ENCODE data around the gene GP2. TPM values are rescaled to one million over a fixed set of nuclear protein-coding genes. Genes with fewer than 3 reads are reported as not detected.

The GP2 gene
- total and polyA plus RNA-seq, 4 donors: 0.09 to 0.31 (median 0.27) TPM

DNA sequence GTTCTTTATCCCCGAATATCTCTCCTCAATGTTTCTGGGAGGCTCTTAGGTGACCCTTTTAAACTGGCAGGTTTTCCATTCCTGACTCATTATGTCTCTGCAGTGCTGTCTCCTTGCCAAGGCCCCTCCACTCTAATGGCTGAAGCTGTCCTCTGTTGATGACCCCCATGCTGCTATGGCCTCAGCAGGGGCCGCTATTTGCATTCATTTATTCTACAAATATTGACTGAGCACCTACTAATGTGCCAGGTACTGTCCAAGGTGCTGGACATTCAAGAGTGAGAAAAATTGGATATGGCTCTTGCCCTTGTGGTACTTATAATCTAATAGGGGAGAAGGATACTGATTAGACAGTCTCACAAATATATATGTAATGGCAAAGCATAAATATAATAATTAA is 55.4 kb downstream of the GP2 start:
- 52% methylated on average over 2 of the region's 2 CpGs for WGBS
- no peaks in the 10 kb centered on the region for H3K4me1 ChIP-seq (ENCODE audit: control insufficient read depth in 4 of 4, insufficient read depth in 4 of 4, low read length in 3 of 4)
- no peaks in the 10 kb centered on the region for H3K27me3 ChIP-seq (ENCODE audit: control insufficient read depth in 4 of 4, insufficient read depth in 4 of 4, low read length in 3 of 4)
- DNase-seq (ENCODE audit: low spot score): no peak
- TF ChIP-seq, protein P1, sequence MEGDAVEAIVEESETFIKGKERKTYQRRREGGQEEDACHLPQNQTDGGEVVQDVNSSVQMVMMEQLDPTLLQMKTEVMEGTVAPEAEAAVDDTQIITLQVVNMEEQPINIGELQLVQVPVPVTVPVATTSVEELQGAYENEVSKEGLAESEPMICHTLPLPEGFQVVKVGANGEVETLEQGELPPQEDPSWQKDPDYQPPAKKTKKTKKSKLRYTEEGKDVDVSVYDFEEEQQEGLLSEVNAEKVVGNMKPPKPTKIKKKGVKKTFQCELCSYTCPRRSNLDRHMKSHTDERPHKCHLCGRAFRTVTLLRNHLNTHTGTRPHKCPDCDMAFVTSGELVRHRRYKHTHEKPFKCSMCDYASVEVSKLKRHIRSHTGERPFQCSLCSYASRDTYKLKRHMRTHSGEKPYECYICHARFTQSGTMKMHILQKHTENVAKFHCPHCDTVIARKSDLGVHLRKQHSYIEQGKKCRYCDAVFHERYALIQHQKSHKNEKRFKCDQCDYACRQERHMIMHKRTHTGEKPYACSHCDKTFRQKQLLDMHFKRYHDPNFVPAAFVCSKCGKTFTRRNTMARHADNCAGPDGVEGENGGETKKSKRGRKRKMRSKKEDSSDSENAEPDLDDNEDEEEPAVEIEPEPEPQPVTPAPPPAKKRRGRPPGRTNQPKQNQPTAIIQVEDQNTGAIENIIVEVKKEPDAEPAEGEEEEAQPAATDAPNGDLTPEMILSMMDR (IDR thresholded peaks at IDR 0.05; ENCODE audit: low read depth, low read length, missing input control): no peak
- TF ChIP-seq REST (IDR thresholded peaks at IDR 0.05) (peak; percentile 94), HNF4G (IDR thresholded peaks at IDR 0.05) (no peak)
- no peaks in the 10 kb centered on the region for H3K36me3 ChIP-seq (ENCODE audit: control insufficient read depth in 4 of 4, insufficient read depth in 3 of 4, low read depth in 1 of 4, low read length in 3 of 4)
- peaks cover 0 to 3% (median 0%) of the 10 kb centered on the region in 4 donors for H3K9me3 ChIP-seq (ENCODE audit: control insufficient read depth in 4 of 4, low read length in 3 of 4)
- no peak overlapping the region for H3K4me3 ChIP-seq (ENCODE audit: low read depth in 1 of 3, low read length in 3 of 3)
- no peak overlapping the region for H3K27ac ChIP-seq (ENCODE audit: low read depth in 1 of 2, low read length in 2 of 2)
- H3K9ac ChIP-seq (ENCODE audit: low read depth in 1 of 2, low read length in 2 of 2): no peak overlapping the region

DNA sequence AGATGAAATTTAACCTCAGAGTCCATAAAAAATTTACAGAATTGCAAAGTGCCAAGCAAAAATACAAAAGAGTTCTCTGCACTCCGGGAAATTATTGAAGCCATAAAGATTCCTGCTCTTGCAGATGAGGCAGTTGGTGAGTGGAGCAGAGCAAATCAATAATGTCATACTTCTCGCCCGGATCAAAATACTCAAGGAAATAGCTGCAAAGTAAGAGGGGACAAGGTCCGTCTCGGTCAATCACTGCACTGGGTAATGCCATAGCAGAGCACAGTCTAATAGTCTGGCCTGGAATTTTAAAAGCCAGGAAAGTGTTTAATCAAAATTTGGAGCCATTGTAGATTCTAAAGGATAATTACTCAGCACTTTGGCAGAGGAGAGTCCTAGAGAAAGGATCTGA is 58.9 kb downstream of the GP2 start:
- Histone ChIP-seq H3K4me1 (ENCODE audit: control insufficient read depth in 4 of 4, insufficient read depth in 4 of 4, low read length in 3 of 4) (no peaks in the 10 kb centered on the region), H3K27ac (ENCODE audit: low read depth in 1 of 2, low read length in 2 of 2) (no peak overlapping the region), H3K27me3 (ENCODE audit: control insufficient read depth in 4 of 4, insufficient read depth in 4 of 4, low read length in 3 of 4) (peaks cover 0 to 4% (median 2%) of the 10 kb centered on the region in 4 donors), H3K4me3 (ENCODE audit: low read depth in 1 of 3, low read length in 3 of 3) (no peak overlapping the region), H3K9ac (ENCODE audit: low read depth in 1 of 2, low read length in 2 of 2) (no peak overlapping the region), H3K36me3 (ENCODE audit: control insufficient read depth in 4 of 4, insufficient read depth in 3 of 4, low read depth in 1 of 4, low read length in 3 of 4) (no peaks in the 10 kb centered on the region), H3K9me3 (ENCODE audit: control insufficient read depth in 4 of 4, low read length in 3 of 4) (peaks cover 0 to 3% (median 0%) of the 10 kb centered on the region in 4 donors)
- no peak for TF ChIP-seq HNF4A (conservative IDR thresholded peaks at IDR 0.05)
- no peak for TF ChIP-seq REST (IDR thresholded peaks at IDR 0.05)
- TF ChIP-seq FOXA2 (IDR thresholded peaks at IDR 0.05): no peak
- no peak for TF ChIP-seq FOXA1 (IDR thresholded peaks at IDR 0.05)
- no peak for TF ChIP-seq RXRA (IDR thresholded peaks at IDR 0.05)
- no peak for TF ChIP-seq HNF4G (IDR thresholded peaks at IDR 0.05)
- TF ChIP-seq, protein P2, sequence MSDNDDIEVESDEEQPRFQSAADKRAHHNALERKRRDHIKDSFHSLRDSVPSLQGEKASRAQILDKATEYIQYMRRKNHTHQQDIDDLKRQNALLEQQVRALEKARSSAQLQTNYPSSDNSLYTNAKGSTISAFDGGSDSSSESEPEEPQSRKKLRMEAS (IDR thresholded peaks at IDR 0.05): no peak
- TF ChIP-seq TAF1 (conservative IDR thresholded peaks at IDR 0.05): no peak
- TF ChIP-seq RAD21 (IDR thresholded peaks at IDR 0.05): no peak
- no peak for TF ChIP-seq EGR1 (IDR thresholded peaks at IDR 0.05; ENCODE audit: low read depth in 2 of 2)
- TF ChIP-seq JUND (IDR thresholded peaks at IDR 0.05): no peak
- no peak for TF ChIP-seq NR2F2 (IDR thresholded peaks at IDR 0.05)
- TF ChIP-seq, protein P3, sequence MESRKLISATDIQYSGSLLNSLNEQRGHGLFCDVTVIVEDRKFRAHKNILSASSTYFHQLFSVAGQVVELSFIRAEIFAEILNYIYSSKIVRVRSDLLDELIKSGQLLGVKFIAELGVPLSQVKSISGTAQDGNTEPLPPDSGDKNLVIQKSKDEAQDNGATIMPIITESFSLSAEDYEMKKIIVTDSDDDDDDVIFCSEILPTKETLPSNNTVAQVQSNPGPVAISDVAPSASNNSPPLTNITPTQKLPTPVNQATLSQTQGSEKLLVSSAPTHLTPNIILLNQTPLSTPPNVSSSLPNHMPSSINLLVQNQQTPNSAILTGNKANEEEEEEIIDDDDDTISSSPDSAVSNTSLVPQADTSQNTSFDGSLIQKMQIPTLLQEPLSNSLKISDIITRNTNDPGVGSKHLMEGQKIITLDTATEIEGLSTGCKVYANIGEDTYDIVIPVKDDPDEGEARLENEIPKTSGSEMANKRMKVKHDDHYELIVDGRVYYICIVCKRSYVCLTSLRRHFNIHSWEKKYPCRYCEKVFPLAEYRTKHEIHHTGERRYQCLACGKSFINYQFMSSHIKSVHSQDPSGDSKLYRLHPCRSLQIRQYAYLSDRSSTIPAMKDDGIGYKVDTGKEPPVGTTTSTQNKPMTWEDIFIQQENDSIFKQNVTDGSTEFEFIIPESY (IDR thresholded peaks at IDR 0.05): no peak
- no peak for TF ChIP-seq ATF3 (IDR thresholded peaks at IDR 0.05)
- TF ChIP-seq GABPA (IDR thresholded peaks at IDR 0.05 in 1 of 2, conservative IDR thresholded peaks at IDR 0.05 in 1 of 2): no peak
- no peak for TF ChIP-seq SP1 (IDR thresholded peaks at IDR 0.05)
- TF ChIP-seq, protein P1 (IDR thresholded peaks at IDR 0.05; ENCODE audit: low read depth, low read length, missing input control): no peak
- no peak for TF ChIP-seq YY1 (IDR thresholded peaks at IDR 0.05)
- 55% methylated on average over 5 of the region's 5 CpGs for WGBS
- no peak for DNase-seq (ENCODE audit: low spot score)

Measured in liver (tissue), 9 donors.